Limb (tissue), 2 donors: Measurements from ENCODE around the gene NKX2-2.
A peak's percentile ranks its signal among the peaks of the same experiment; 100 is the strongest.

Experiments
- DNase-seq, 2 donors: peaks; one replicate each; pipeline ENCODE4 v3.0.0-alpha.2; 2016; ENCODE audit errors: extremely low spot score in 2 of 2

NKX2-2 gene

GRCh38 chr20:21522481-21523280 lies 8.8 kb upstream of the NKX2-2 start:
- DNase-seq = peak in 1 of 2 donors; percentile 40

DNA sequence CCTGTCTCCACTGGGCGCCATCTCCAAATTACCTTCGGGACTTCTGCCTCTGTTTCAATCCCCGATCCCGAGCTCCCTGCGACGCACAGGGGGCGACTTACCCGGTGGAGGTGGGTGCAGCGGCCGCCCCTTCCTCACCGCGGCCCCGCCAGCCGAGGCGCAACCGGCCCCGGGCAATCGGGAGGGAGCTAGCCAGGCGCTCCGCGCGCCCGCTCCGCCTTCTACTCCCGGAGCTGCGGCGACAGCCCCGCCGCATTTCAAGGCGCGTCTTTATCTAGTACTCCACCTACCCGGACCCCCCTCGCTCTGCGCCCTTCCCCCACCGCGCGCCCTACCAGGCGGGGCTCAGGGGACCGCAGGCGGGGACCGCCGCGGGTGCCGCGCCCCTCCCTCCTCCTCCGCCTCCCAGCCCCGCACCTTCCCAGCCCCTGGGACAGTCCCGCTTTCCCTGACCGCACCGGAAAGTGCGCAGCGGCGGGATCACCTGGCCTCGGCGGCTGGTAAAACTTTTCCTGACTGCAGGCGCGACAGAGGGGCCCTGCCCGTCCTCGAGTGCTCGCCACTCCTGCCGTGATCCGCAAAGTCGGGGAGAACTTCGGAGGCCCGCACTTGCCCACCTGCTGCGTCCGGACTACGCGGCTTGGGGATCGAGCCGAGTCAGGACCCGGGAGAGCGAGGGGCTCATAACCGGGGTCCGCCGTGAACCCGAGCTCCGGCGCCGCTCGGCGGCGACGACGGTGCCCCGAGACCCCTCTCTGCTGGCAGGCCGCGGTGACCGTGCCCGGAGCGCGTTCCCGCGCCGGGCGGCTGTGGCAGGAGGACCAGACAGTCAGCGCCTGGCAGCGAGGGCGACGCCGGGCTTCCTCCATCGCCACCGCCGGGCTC lies 8.0 kb upstream of the NKX2-2 start:
- no peak for DNase-seq

DNA sequence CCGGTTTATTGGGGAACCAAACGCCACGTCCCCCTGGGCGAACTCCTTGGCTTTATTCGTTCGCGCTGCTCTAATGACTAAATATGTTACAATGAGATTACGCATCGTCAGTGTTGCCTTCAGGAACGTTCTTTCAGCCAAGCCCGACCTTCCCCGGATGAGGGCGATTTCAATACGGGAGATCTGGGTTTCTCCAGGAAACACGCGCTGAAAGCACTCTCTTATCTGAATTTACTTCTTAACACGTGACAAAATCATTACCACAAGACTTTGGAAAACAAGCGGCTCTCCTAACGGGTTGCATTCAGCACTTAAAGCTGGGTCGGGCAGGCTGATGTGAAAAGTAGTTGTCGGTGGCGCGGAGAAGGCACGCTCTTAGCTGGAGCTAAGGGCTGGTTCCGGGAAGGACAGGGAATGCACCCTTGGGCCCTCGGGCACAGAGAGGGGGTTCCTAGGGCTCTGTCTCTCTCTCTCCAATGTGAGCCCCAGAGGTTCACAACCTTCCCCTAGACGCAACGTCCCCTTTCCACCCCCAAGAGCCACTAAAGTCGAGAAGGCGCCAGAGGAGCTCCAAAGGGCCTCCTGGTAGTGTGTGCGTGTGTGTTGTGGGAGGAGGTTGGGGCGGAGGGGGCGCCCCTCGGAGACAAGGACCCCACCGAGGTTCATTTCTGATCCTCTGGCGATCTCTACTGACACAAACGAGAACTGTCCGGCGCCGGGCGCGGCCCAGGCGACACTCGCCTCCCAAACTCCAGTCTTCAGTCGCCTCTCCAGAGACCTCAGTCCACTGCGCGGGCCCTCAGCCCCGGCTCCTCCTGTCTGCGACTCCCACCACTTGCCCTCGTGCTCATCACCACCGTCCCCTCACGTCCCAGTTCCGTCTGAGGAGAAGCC lies 7.1 kb upstream of the NKX2-2 start:
- peak in 1 of 2 donors; percentile 45 for DNase-seq

DNA sequence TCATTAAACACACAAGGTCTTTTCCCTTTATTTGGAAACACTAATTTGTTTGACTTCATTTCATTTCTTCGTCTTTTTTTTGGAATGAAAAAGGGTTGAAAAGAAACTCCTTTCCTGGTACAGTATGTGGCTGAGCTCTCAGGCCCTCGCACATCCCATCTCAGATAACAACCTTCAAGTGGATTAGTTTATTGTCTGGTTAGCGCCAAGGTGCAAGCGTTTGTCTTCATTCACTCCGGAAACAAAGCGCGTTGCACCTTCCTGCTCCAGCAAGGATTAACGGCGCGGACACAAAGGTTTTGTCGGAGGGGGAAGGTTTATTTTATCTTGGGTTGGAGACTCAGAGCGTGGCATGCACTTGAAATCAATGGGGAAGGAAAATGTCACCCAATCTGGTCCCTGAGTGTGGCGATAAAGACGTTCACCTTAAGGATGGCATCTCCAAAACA lies 5.3 kb upstream of the NKX2-2 start:
- no peak for DNase-seq

- peak in 1 of 2 donors; percentile 29 for DNase-seq
Observed at GRCh38 chr20:21518292-21518991, 4.6 kb upstream of the NKX2-2 start.

DNA sequence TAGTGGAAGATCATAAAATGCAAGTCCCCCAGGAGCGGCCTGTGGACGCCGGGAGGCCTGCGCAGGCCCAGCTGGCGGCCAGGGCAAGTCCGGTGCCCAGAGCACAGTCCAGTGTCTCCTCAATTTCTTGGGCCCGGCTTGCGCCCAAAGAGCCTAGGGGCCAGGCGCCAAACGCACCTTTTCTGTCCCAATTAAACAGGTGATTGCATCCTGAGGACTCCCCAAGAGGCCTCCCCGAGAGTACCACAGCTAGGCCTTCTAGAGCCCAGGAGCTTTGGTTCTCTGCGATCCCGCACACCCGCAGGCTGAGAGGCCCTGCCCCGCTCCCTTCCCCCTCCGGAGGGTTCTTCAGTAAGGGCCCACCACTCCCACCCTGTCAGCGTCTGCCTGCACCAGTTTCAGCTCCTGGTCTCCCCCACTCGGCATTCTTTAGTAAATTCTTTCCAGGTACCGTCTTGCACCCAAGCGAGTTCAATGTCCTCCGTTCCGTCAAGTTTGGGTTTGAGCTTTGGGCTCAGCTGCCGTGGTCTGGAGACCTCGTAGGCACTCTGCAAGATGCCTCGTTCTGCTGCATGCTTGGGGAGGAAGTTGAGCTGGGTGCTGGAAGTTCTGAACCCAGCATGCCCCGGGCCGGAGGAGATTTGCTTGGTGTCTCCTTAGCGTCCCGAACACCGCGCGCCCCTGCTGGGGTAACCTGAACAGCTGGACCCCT lies 3.9 kb upstream of the NKX2-2 start:
- peak in 1 of 2 donors; percentile 33 for DNase-seq

DNA sequence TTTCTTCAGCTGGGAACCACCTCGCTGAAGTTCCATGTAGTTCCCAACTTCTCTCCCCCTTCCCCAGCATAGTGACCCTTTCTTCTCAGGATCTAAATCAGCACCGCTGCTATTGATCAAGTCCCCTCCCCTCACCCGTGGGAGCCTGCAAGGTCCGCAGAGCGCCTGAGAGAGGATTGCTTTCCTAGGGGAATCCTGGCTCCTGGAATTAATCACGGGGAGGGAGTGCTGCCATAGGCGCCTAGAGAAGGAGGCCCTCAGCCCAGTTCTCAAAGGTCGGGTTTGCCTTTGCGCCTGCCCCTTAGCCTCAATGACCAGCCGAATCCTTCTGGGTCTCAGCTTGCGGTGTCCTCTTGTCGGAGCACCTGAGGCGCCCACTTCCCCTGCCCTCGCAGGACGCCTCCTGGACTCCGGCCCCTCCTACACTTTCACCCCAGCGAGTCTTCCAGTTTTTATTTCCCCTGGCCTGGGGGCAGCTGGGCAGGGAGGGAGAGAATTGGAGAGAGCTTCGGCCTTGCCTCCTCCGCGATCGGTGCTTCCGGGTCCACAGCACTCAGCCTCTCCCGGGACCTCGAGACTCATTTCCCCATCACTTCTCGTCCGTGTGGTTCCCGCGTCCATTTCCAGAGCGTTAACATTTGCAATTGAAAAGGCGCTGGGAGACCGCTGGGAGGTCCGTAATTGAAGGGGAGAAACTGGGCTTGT lies 3.1 kb upstream of the NKX2-2 start:
- peak in 1 of 2 donors; percentile 36 for DNase-seq

DNA sequence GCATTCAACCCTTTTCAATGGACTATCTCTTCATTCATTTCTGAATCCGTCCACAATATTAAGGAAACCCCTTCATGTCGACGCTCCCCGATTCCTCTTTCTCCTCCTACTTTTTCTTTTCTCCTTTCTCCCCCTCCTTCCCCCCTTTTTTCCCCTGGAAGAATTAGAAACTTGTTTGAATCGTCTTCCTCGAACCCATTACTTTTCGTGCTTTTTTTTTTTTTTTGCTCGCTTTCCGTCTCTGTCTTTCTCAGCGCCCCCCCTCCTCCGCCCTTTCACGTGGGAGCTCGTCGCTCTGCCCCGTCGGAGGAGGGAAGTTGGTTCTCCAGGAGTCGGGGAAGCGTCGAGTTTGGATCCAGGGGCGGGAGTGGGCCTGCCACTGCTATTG lies 2.3 kb upstream of the NKX2-2 start:
- DNase-seq = no peak

DNA sequence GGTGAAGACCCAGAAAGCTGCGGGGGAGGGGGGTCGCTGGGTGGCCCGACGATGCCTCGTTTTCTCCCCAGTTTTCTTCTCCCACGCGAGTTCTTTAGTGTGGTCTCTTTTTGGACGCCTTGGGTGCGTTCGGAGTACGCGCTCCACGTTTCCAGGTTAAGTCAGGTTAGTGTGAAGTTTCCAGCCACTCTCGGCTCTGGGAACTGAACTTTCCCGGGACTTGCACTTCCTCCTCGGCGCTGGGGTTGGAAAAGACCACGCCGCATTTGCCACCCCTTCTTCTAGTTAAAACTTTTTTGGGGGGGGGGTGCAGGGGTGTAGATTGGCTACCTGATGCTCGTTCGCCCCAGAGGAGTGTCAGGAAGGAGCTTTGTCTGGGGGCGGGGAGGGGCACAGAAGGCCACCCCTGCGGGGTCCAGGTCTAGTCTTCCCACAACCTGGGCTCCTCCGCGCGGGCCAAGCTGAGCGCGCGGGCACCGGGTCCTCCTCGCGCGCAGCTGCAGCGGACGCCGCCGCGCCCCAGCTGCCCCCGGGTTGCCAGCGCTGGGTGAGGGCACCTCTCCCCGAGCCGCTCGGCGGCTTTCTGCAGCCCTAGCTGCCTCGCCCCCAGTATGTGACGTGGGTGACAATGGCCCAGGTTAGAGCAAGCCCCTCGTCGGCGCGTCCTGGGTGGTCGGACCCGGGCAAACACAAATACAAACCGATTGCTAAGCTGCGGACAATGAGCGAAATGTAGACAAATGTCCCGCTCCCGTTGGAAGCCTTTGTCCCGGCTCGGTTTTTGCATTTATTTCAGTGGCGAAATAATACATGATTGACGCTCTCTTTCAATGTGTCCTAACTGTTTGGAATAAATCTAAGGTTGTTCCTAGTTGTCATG lies 1.7 kb upstream of the NKX2-2 start:
- peak in 1 of 2 donors; percentile 45 for DNase-seq

- peak in 1 of 2 donors; percentile 42 for DNase-seq
Observed at GRCh38 chr20:21514553-21515251, 838 bp upstream of the NKX2-2 start.

DNA sequence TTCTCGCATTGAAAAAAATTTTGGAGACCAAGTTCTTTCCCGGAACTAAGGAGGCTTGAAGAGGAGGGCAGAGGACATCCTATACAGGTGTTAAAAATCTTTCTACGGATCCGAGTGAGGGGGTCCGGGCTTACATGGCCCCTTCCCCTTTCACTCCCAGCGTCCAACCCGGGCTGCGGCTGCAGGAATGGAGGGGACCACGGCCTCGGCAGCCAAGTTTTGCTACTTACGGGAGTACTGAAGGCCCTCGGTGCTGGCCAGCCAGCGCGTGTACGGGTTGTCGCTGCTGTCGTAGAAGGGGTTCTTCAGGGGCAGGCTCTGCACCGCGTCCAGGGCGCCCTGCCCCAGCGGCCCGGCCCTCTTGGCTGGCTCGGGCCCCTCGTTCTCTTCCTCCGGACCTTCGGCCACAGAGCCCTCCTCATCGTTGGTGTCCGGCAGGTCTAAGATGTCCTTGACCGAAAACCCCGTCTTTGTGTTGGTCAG lies 642 bp downstream of the NKX2-2 start:
- peak in 1 of 2 donors; percentile 57 for DNase-seq

DNA sequence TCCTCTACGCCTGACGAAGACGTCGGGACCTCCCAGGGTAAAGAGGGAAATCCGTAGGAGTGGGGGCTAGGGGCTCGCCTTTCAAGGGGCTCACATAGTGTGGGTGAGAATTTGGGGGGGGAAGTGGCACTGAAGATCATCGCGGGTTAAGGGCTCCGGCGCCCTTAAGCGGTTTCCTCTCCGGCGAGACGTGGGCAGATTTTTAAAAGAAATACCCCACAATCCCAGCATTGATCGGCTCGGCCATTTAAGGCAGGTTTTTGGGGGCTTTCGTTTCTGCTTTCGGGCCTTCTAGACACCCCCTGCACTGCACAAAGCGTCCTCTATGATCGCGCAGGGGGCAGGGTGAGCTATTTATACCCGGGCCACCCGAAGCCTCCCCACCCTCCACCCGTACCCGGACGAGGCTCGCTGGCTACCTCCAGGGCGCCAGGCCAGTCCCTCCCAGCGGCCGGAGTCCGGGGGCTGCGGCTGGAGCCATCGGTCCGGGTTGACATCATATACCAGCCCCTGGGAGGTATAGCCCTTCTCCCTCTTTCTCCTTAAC lies 1.2 kb downstream of the NKX2-2 start:
- DNase-seq = peak in 1 of 2 donors; percentile 44

GRCh38 chr20:21511850-21512633 lies 1.8 kb downstream of the NKX2-2 start:
- DNase-seq = peak in 1 of 2 donors; percentile 44

GRCh38 chr20:21511485-21511849 lies 2.4 kb downstream of the NKX2-2 start:
- DNase-seq = peak in 1 of 2 donors; percentile 43

- DNase-seq = no peak
Observed at GRCh38 chr20:21510414-21511384, 3.2 kb downstream of the NKX2-2 start.
